NOMO-1 treated with dmso at 0.1 percent for 144 hours (cell line): Measurements from ENCODE around the gene FBL.

Source experiments
- DNase-seq: peaks from one replicate; lab custom pipeline; 2025; ENCODE audit not compliant: unreplicated experiment; lab: John Stamatoyannopoulos, UW

FBL gene

GRCh38 chr19:39796000-39796498, 50.1 kb downstream of the FBL start:
- no peak for DNase-seq

- no peak for DNase-seq
Measured at GRCh38 chr19:39795001-39795400, 51.2 kb downstream of the FBL start.

- DNase-seq: peak; percentile 46
Measured at GRCh38 chr19:39792999-39793546, 53.1 kb downstream of the FBL start.

GRCh38 chr19:39788244-39788643, 57.9 kb downstream of the FBL start:
- DNase-seq: no peak
